Omental fat pad (tissue), 4 donors: ENCODE data around the gene SCUBE2. TPM values are rescaled to one million over a fixed set of nuclear protein-coding genes. Genes with fewer than 3 reads are reported as not detected.

Experiments used
- ATAC-seq: fragments of 150-250 bp; one replicate; pipeline ENCODE4 v1.9.1; 2016; ENCODE audit warnings: mild to moderate bottlenecking, moderate library complexity; ENCODE audit not compliant: low FRiP score
- DNase-seq: peaks from one replicate; pipeline ENCODE4 v3.0.0-alpha.2; 2019; ENCODE audit warnings: low spot score
- CTCF ChIP-seq, 3 donors: fragments of 450-650 bp; IDR thresholded peaks; one replicate each; pipeline ENCODE4 v1.5.1; 2016 to 2017; ENCODE audit warnings: antibody characterized with exemption in 3 of 3, mild to moderate bottlenecking in 3 of 3, moderate library complexity in 2 of 3
- total RNA-seq, 4 donors: library from RNA; depleted of rRNA; stranded (reverse); fragments of >200 nt; gene quantifications; one replicate each; pipeline ENCODE4 v1.1.0, GENCODE V29; 2016

Gene SCUBE2
- total RNA-seq, 4 donors from 2014 or later, result 8.8 to 50.6 (median 29.8) TPM

GRCh38 chr11:9074338-9075029 lies 16.9 kb downstream of the SCUBE2 start:
- TF ChIP-seq CTCF (IDR thresholded peaks at IDR 0.05), result no peak
- ATAC-seq (no peak), DNase-seq (no peak)

- TF ChIP-seq CTCF (IDR thresholded peaks at IDR 0.05), result no peak
- DNase-seq (no peak), ATAC-seq (no peak)
These were observed 17.8 kb downstream of the SCUBE2 start for GRCh38 chr11:9073466-9074225.

GRCh38 chr11:9072626-9073176 lies 18.7 kb downstream of the SCUBE2 start:
- DNase-seq (no peak), ATAC-seq (no peak)
- no peak for TF ChIP-seq CTCF (IDR thresholded peaks at IDR 0.05)

- no peak for DNase-seq
- TF ChIP-seq CTCF (IDR thresholded peaks at IDR 0.05), result no peak
- no peak for ATAC-seq
These were observed 19.7 kb downstream of the SCUBE2 start for GRCh38 chr11:9071692-9072091.

GRCh38 chr11:9070749-9071491 lies 20.5 kb downstream of the SCUBE2 start:
- ATAC-seq (no peak), DNase-seq (no peak)
- no peak for TF ChIP-seq CTCF (IDR thresholded peaks at IDR 0.05)

- no peak for ATAC-seq
- DNase-seq, result no peak
- no peak for TF ChIP-seq CTCF (IDR thresholded peaks at IDR 0.05)
These were observed 21.4 kb downstream of the SCUBE2 start for GRCh38 chr11:9069862-9070470.
